GM23338 (cell line): ENCODE data around the gene PRIM1. TPM values are rescaled to one million over a fixed set of nuclear protein-coding genes. Genes with fewer than 3 reads are reported as not detected.

Experiments
- ATAC-seq: fragments of 200-7000 bp; cut with Tn5 transposase; 3 replicates; pipeline ENCODE4 v1.9.1; 2020
- DNase-seq: peaks from one replicate; pipeline ENCODE4 v3.0.0-alpha.2; 2015; ENCODE audit warnings: low spot score
- H2AFZ ChIP-seq: fragments of 200-600 bp; sonication (generic); 2 replicates; pipeline ENCODE4 v1.8.0; 2016; ENCODE audit warnings: antibody characterized with exemption, mild to moderate bottlenecking, moderate library complexity
- H3F3A ChIP-seq: fragments of 200-600 bp; sonication (generic); replicated peaks from 2 replicates; pipeline ENCODE4 v1.8.0; 2017; ENCODE audit warnings: antibody characterized with exemption, mixed run types, low read depth
- H3K27ac ChIP-seq: fragments of 200-600 bp; sonication (generic); 2 replicates; pipeline ENCODE4 v1.6.1; 2016; ENCODE audit warnings: low read depth
- H3K27me3 ChIP-seq: fragments of 200-600 bp; sonication (generic); 2 replicates; pipeline ENCODE4 v1.8.0; 2016; ENCODE audit warnings: mild to moderate bottlenecking, mixed run types, moderate library complexity; ENCODE audit not compliant: insufficient read depth
- H3K36me3 ChIP-seq: fragments of 200-600 bp; sonication (generic); 2 replicates; pipeline ENCODE4 v1.8.0; 2016; ENCODE audit warnings: mild to moderate bottlenecking; ENCODE audit not compliant: insufficient read depth
- H3K4me1 ChIP-seq: fragments of 200-600 bp; sonication (generic); 2 replicates; pipeline ENCODE4 v1.8.0; 2016; ENCODE audit warnings: mild to moderate bottlenecking, moderate library complexity; ENCODE audit not compliant: insufficient read depth
- H3K4me2 ChIP-seq: fragments of 200-600 bp; sonication (generic); 2 replicates; pipeline ENCODE4 v1.7.1; 2017; ENCODE audit warnings: mixed run types
- H3K4me3 ChIP-seq: fragments of 200-600 bp; sonication (generic); 2 replicates; pipeline ENCODE4 v1.6.1; 2016; ENCODE audit warnings: mixed run types
- H3K79me2 ChIP-seq: fragments of 200-600 bp; sonication (generic); replicated peaks from 2 replicates; pipeline ENCODE4 v1.8.0; 2017; ENCODE audit warnings: mild to moderate bottlenecking; ENCODE audit not compliant: insufficient read depth
- H3K9me2 ChIP-seq: fragments of 200-600 bp; sonication (generic); 2 replicates; pipeline ENCODE4 v1.8.0; 2017; ENCODE audit not compliant: insufficient read depth
- H4K20me1 ChIP-seq: fragments of 200-600 bp; sonication (generic); replicated peaks from 2 replicates; pipeline ENCODE4 v1.8.0; 2017; ENCODE audit warnings: mild to moderate bottlenecking; ENCODE audit not compliant: insufficient read depth
- H3K27ac Mint-ChIP-seq: 2 replicates; pipeline ENCODE4 v1.8.0; 2020; ENCODE audit warnings: inconsistent platforms, mild to moderate bottlenecking, moderate library complexity, mixed read lengths
- H3K27me3 Mint-ChIP-seq: 3 replicates; pipeline ENCODE4 v1.8.0; 2022; ENCODE audit warnings: low read depth, mild to moderate bottlenecking, moderate library complexity, mixed read lengths, inconsistent platforms; ENCODE audit not compliant: insufficient read depth, poor library complexity
- H3K36me3 Mint-ChIP-seq: 3 replicates; pipeline ENCODE4 v1.8.0; 2021; ENCODE audit warnings: low read depth, mild to moderate bottlenecking, inconsistent platforms, moderate library complexity, mixed read lengths
- H3K4me1 Mint-ChIP-seq: 3 replicates; pipeline ENCODE4 v1.8.0; 2020; ENCODE audit warnings: mild to moderate bottlenecking, inconsistent platforms, mixed read lengths
- H3K4me3 Mint-ChIP-seq: 3 replicates; pipeline ENCODE4 v1.8.0; 2021; ENCODE audit warnings: moderate library complexity, mild to moderate bottlenecking, inconsistent platforms, mixed read lengths
- H3K9me3 Mint-ChIP-seq: 3 replicates; pipeline ENCODE4 v1.8.0; 2020; ENCODE audit warnings: moderate library complexity, mild to moderate bottlenecking, inconsistent platforms, mixed read lengths
- CREB1 ChIP-seq: fragments of 250-450 bp; sonication (Bioruptor Pico); IDR thresholded peaks from 2 replicates; pipeline ENCODE4 v1.5.0; 2020; ENCODE audit warnings: low read depth, mild to moderate bottlenecking, moderate library complexity
- CTCF ChIP-seq, 2 experiments: fragments of 200-600 bp in 1 of 2; sonication (generic) in 1 of 2; conservative IDR thresholded peaks; 2 replicates each; pipeline versions ENCODE4 v1.5.1 to v1.6.1; 2016 to 2017; ENCODE audit warnings: antibody characterized with exemption in 2 of 2, low read depth in 2 of 2, mild to moderate bottlenecking in 2 of 2, moderate library complexity in 1 of 2
- EZH2 ChIP-seq: fragments of 200-600 bp; sonication (generic); IDR thresholded peaks from one replicate; pipeline ENCODE4 v1.8.0; 2017; ENCODE audit warnings: antibody characterized with exemption, mild to moderate bottlenecking, low read depth; ENCODE audit not compliant: unreplicated experiment
- EZH2phosphoT487 ChIP-seq: fragments of 200-600 bp; sonication (generic); IDR thresholded peaks from one replicate; pipeline ENCODE4 v1.8.1; 2018; ENCODE audit warnings: antibody characterized with exemption; ENCODE audit not compliant: unreplicated experiment
- NANOG ChIP-seq: IDR thresholded peaks from 2 replicates; pipeline ENCODE4 v1.6.1; 2016; ENCODE audit warnings: antibody characterized with exemption, borderline replicate concordance
- POLR2AphosphoS5 ChIP-seq: IDR thresholded peaks from 2 replicates; pipeline ENCODE4 v1.6.1; 2016; ENCODE audit warnings: antibody characterized with exemption, low read depth
- STAT1 ChIP-seq: IDR thresholded peaks from one replicate; pipeline ENCODE4 v1.6.1; 2016; ENCODE audit warnings: antibody characterized with exemption; ENCODE audit not compliant: unreplicated experiment
- ZNF114 ChIP-seq: fragments of 250-450 bp; sonication (Bioruptor Pico); IDR thresholded peaks from 2 replicates; pipeline ENCODE4 v1.5.0; 2020; ENCODE audit warnings: mild to moderate bottlenecking, moderate library complexity
- ZNF331 ChIP-seq: fragments of 250-450 bp; sonication (Bioruptor Pico); IDR thresholded peaks from 2 replicates; pipeline ENCODE4 v1.5.0; 2020; ENCODE audit warnings: low read depth, mild to moderate bottlenecking, moderate library complexity
- ZNF462 ChIP-seq: fragments of 250-450 bp; sonication (Bioruptor Pico); IDR thresholded peaks from 2 replicates; pipeline ENCODE4 v1.5.0; 2020; ENCODE audit warnings: mild to moderate bottlenecking, moderate library complexity
- polyA plus RNA-seq: library from polyadenylated mRNA; unstranded; fragments of >200 nt; fragmentation: Nextera tagmentation; extraction: Ambion mirVana; gene quantifications from 2 replicates; pipeline ENCODE4 v1.2.1, GENCODE V29; 2016
- total RNA-seq: library from RNA; depleted of rRNA; stranded (reverse); fragments of >200 nt; shearing (Covaris generic); gene quantifications from 2 replicates; pipeline ENCODE4 v1.2.3, GENCODE V29; 2014

Gene PRIM1
- total and polyA plus RNA-seq, 2 experiments from 2014 or later = 67.9 to 73.9 TPM

GRCh38 chr12:56719056-56719455, 33.1 kb downstream of the PRIM1 start (continued):
- TF ChIP-seq POLR2AphosphoS5 (no peak), EZH2phosphoT487 (no peak)

GRCh38 chr12:56718636-56719035, 33.5 kb downstream of the PRIM1 start:
- no peaks in the 10 kb centered on the region; the same call in 2 of the 3 replicates for H3K9me3 Mint-ChIP-seq
- peak overlapping the region; percentile 98; the same call in 2 of the 3 replicates for H3K4me3 Mint-ChIP-seq
- Histone ChIP-seq H3K36me3 (peaks cover 58% of the 10 kb centered on the region), H3K4me2 (peak overlapping the region; percentile 99), H3K4me3 (no peak overlapping the region), H2AFZ (no peak overlapping the region), H3F3A (peaks cover 26% of the 10 kb centered on the region), H4K20me1 (peaks cover 78% of the 10 kb centered on the region), H3K79me2 (peaks cover 83% of the 10 kb centered on the region), H3K27ac (0 out of 2 replicates have a peak overlapping the region, but pooled peaks have one; percentile 83), H3K4me1 (peaks cover 53% of the 10 kb centered on the region), H3K27me3 (no peaks in the 10 kb centered on the region), H3K9me2 (peaks cover 5% of the 10 kb centered on the region; the same call in 1 of the 2 replicates)
- ATAC-seq = no peak
- no peak for DNase-seq
- TF ChIP-seq POLR2AphosphoS5 = no peak
- no peak for TF ChIP-seq ZNF114 (CRISPR knock-in tag)
- TF ChIP-seq CREB1 (CRISPR knock-in tag) = no peak
- no peak for TF ChIP-seq ZNF331 (CRISPR knock-in tag)
- H3K36me3 Mint-ChIP-seq = peaks cover 86% of the 10 kb centered on the region
- H3K27ac Mint-ChIP-seq = peak overlapping the region; percentile 91
- H3K4me1 Mint-ChIP-seq = peaks cover 67% of the 10 kb centered on the region
- peaks cover 15% of the 10 kb centered on the region for H3K27me3 Mint-ChIP-seq

GRCh38 chr12:56718149-56718548, 34.0 kb downstream of the PRIM1 start:
- H3K4me1 ChIP-seq = peaks cover 48% of the 10 kb centered on the region
- TF ChIP-seq CTCF (conservative IDR thresholded peaks at IDR 0.05; ENCODE audit: low read depth in 2 of 2) (no peak), STAT1 (no peak), EZH2phosphoT487 (no peak), POLR2AphosphoS5 (no peak), EZH2 (no peak), ZNF462 (CRISPR knock-in tag) (no peak), NANOG (no peak), ZNF114 (CRISPR knock-in tag) (no peak), CREB1 (CRISPR knock-in tag) (no peak)
- no peak overlapping the region for H3K27ac ChIP-seq
- no peak overlapping the region for H3K4me3 Mint-ChIP-seq
- H3K27me3 Mint-ChIP-seq = peaks cover 15% of the 10 kb centered on the region
- no peak for ATAC-seq
- peaks cover 79% of the 10 kb centered on the region for H3K79me2 ChIP-seq
- no peak overlapping the region for H3K4me3 ChIP-seq
- H2AFZ ChIP-seq = no peak overlapping the region
- peaks cover 63% of the 10 kb centered on the region for H3K36me3 ChIP-seq
- peaks cover 31% of the 10 kb centered on the region for H3F3A ChIP-seq
- no peak for DNase-seq
- H3K27me3 ChIP-seq = no peaks in the 10 kb centered on the region
- H3K27ac Mint-ChIP-seq = no peak overlapping the region
- H3K36me3 Mint-ChIP-seq = peaks cover 86% of the 10 kb centered on the region
- peaks cover 5% of the 10 kb centered on the region; the same call in 1 of the 2 replicates for H3K9me2 ChIP-seq
- H3K4me2 ChIP-seq = no peak overlapping the region
- peaks cover 78% of the 10 kb centered on the region for H4K20me1 ChIP-seq
- H3K9me3 Mint-ChIP-seq = no peaks in the 10 kb centered on the region; the same call in 2 of the 3 replicates
- peaks cover 64% of the 10 kb centered on the region for H3K4me1 Mint-ChIP-seq
